PC-9 (cell line): ENCODE data around the gene FOXN1. TPM values are rescaled to one million over a fixed set of nuclear protein-coding genes. Genes with fewer than 3 reads are reported as not detected.

ENCODE experiments used
- BruUV-seq: library from RNA; stranded (reverse); fragments of 400-500 nt; replicated peaks from 2 replicates; lab custom pipeline; 2021; lab: Mats Ljungman, UMichigan
- CTCF ChIA-PET: fragments of 300-600 bp; sonication (Branson Sonifier 250); formaldehyde crosslinking; loops from one replicate; lab custom pipeline; 2022; ENCODE audit warnings: antibody characterized with exemption; lab: Charles Lee
- POLR2A ChIA-PET: fragments of 300-600 bp; sonication (Branson Sonifier 250); formaldehyde crosslinking; loops from one replicate; lab custom pipeline; 2022; ENCODE audit warnings: antibody characterized with exemption; ENCODE audit not compliant: unreplicated experiment; lab: Charles Lee
- DNase-seq, 2 experiments: peaks; one replicate each; pipeline versions ENCODE4 v3.0.0 to v3.0.0-alpha.2; 2015 to 2022; ENCODE audit warnings: mixed read lengths in 1 of 2
- H2AFZ ChIP-seq: fragments of 200-600 bp; sonication (generic); 2 replicates; pipeline ENCODE4 v1.8.1; 2017; ENCODE audit warnings: antibody characterized with exemption
- H3F3A ChIP-seq: fragments of 200-600 bp; sonication (generic); 2 replicates; pipeline ENCODE4 v1.8.1; 2017; ENCODE audit warnings: antibody characterized with exemption, mild to moderate bottlenecking, low read depth; ENCODE audit not compliant: insufficient read depth
- H3K27ac ChIP-seq: fragments of 200-600 bp; sonication (generic); 2 replicates; pipeline ENCODE4 v1.6.1; 2016; ENCODE audit warnings: mixed run types
- H3K27me3 ChIP-seq: fragments of 200-600 bp; sonication (generic); 2 replicates; pipeline ENCODE4 v1.6.1; 2016; ENCODE audit warnings: low read depth, mixed run types; ENCODE audit not compliant: insufficient read depth
- H3K36me3 ChIP-seq: fragments of 200-600 bp; sonication (generic); 2 replicates; pipeline ENCODE4 v1.6.1; 2016; ENCODE audit warnings: low read depth, mixed run types
- H3K4me1 ChIP-seq: fragments of 200-600 bp; sonication (generic); replicated peaks from 2 replicates; pipeline ENCODE4 v1.6.1; 2016; ENCODE audit warnings: mixed run types; ENCODE audit not compliant: insufficient read depth
- H3K4me2 ChIP-seq: fragments of 200-600 bp; sonication (generic); 2 replicates; pipeline ENCODE4 v1.6.1; 2017; ENCODE audit warnings: mixed run types
- H3K4me3 ChIP-seq: fragments of 200-600 bp; sonication (generic); 2 replicates; pipeline ENCODE4 v1.6.1; 2016; ENCODE audit warnings: mixed run types
- H3K79me2 ChIP-seq: fragments of 200-600 bp; sonication (generic); 2 replicates; pipeline ENCODE4 v1.6.1; 2017; ENCODE audit warnings: low read depth, mixed run types
- H3K9me2 ChIP-seq: fragments of 200-600 bp; sonication (generic); 2 replicates; pipeline ENCODE4 v1.8.1; 2017; ENCODE audit warnings: mild to moderate bottlenecking; ENCODE audit not compliant: insufficient read depth
- H3K9me3 ChIP-seq: fragments of 200-600 bp; sonication (generic); 2 replicates; pipeline ENCODE4 v1.8.1; 2016; ENCODE audit warnings: low read depth; ENCODE audit not compliant: insufficient read depth
- H4K20me1 ChIP-seq: fragments of 200-600 bp; sonication (generic); 2 replicates; pipeline ENCODE4 v1.8.1; 2017; ENCODE audit not compliant: insufficient read depth
- CTCF ChIP-seq: fragments of 200-600 bp; sonication (generic); conservative IDR thresholded peaks from 2 replicates; pipeline ENCODE4 v1.6.1; 2017; ENCODE audit warnings: mixed run types, antibody characterized with exemption, mild to moderate bottlenecking, moderate library complexity
- EZH2 ChIP-seq: fragments of 200-600 bp; sonication (generic); IDR thresholded peaks from 2 replicates; pipeline ENCODE4 v1.8.0; 2017; ENCODE audit warnings: antibody characterized with exemption, low read depth
- intact Hi-C: fragments of 100-400 bp; cut with micrococcal nuclease; formaldehyde crosslinking; loops from one replicate; pipeline ENCODE4 v1.10.0; 2022; ENCODE audit not compliant: unreplicated experiment
- total RNA-seq: library from RNA; stranded (reverse); gene quantifications from 2 replicates; pipeline ENCODE4 v1.2.3, GENCODE V29; 2021

Gene FOXN1
- total RNA-seq, 1 experiment from 2014 or later: not detected

- TF ChIP-seq EZH2: no peak
- TF ChIP-seq CTCF: no peak
- intact Hi-C loops: no loop called here
- CTCF ChIA-PET: interaction anchor here (0.5 to 0.6 kb wide), 2 partner anchors 14 to 92 kb away, joined by 3 to 4 read pairs; partner anchors contain the start of gene BLTP2
- H3K27me3 ChIP-seq: no peaks in the 10 kb centered on the region
- POLR2A ChIA-PET: interaction anchor here (0.5 to 0.6 kb wide), 3 partner anchors 24 to 566 kb away, joined by 4 to 12 read pairs (median 4); partner anchors contain the start of gene ALDOC
- H3K9me2 ChIP-seq: no peaks in the 10 kb centered on the region
- peaks cover 7% of the 10 kb centered on the region; the same call in 1 of the 2 replicates for H3K4me1 ChIP-seq
- no TSS peak for BruUV-seq
- no peak within 1 kb of the TSS for H3K27ac ChIP-seq
- H2AFZ ChIP-seq: peak within 1 kb of the TSS; percentile 87
- H3K4me3 ChIP-seq: peak within 1 kb of the TSS; percentile 74
- no peaks in the 10 kb centered on the region for H3K9me3 ChIP-seq
- peaks cover 7% of the 10 kb centered on the region; the same call in 1 of the 2 replicates for H3F3A ChIP-seq
- DNase-seq: peak in 1 of 2 experiments; percentile 78
- H3K79me2 ChIP-seq: peaks cover 5% of the 10 kb centered on the region; the same call in 1 of the 2 replicates
- H3K36me3 ChIP-seq: no peaks in the 10 kb centered on the region
- peaks cover 8% of the 10 kb centered on the region for H4K20me1 ChIP-seq
- peak within 1 kb of the TSS; percentile 94 for H3K4me2 ChIP-seq
Measured at GRCh38 chr17:28552176-28552999, 46.2 kb downstream of the FOXN1 start, which contains the start of gene UNC119. Gene UNC119, minus strand, starts transcription at chr17:28552624. Its CDS starts 67 bp downstream, at chr17:28552557.

GRCh38 chr17:28553000-28553505 lies 46.9 kb downstream of the FOXN1 start:
- peak overlapping the region; percentile 74; the same call in 1 of the 2 replicates for H3K4me3 ChIP-seq
- intact Hi-C loops: no loop called here
- no peak overlapping the region for H3K27ac ChIP-seq
- H3K4me1 ChIP-seq: peaks cover 7% of the 10 kb centered on the region; the same call in 1 of the 2 replicates
- H3K36me3 ChIP-seq: no peaks in the 10 kb centered on the region
- H3K4me2 ChIP-seq: peak overlapping the region; percentile 94
- H4K20me1 ChIP-seq: peaks cover 8% of the 10 kb centered on the region
- no peaks in the 10 kb centered on the region for H3K27me3 ChIP-seq
- BruUV-seq: no TSS peak
- H3F3A ChIP-seq: peaks cover 7% of the 10 kb centered on the region; the same call in 1 of the 2 replicates
- no peak overlapping the region for H2AFZ ChIP-seq
- H3K9me2 ChIP-seq: no peaks in the 10 kb centered on the region
- H3K79me2 ChIP-seq: peaks cover 5% of the 10 kb centered on the region; the same call in 1 of the 2 replicates
- TF ChIP-seq CTCF (no peak), EZH2 (no peak)
- CTCF ChIA-PET: interaction anchor here (0.6 kb wide), 2 partner anchors 60 to 92 kb away, joined by 3 to 11 read pairs; partner anchors contain the start of gene BLTP2
- H3K9me3 ChIP-seq: no peaks in the 10 kb centered on the region
- DNase-seq: no peak
- POLR2A ChIA-PET: interaction anchor here (0.6 kb wide), 2 partner anchors 36 to 565 kb away, joined by 4 to 12 read pairs; no protein-coding TSS in a partner anchor

- Histone ChIP-seq H3K79me2 (peaks cover 5% of the 10 kb centered on the region; the same call in 1 of the 2 replicates), H3F3A (peaks cover 7% of the 10 kb centered on the region; the same call in 1 of the 2 replicates), H3K27me3 (no peaks in the 10 kb centered on the region), H3K4me3 (no peak overlapping the region), H3K4me2 (no peak overlapping the region), H3K9me3 (no peaks in the 10 kb centered on the region), H2AFZ (no peak overlapping the region), H3K36me3 (peaks cover 4% of the 10 kb centered on the region; the same call in 1 of the 2 replicates), H4K20me1 (peaks cover 8% of the 10 kb centered on the region), H3K9me2 (no peaks in the 10 kb centered on the region), H3K4me1 (peaks cover 7% of the 10 kb centered on the region; the same call in 1 of the 2 replicates), H3K27ac (no peak overlapping the region)
- intact Hi-C loops: no loop called here
- CTCF ChIA-PET: no interaction called here
- BruUV-seq: no TSS peak
- POLR2A ChIA-PET: no interaction called here
- no peak for DNase-seq
- no peak for TF ChIP-seq EZH2
- no peak for TF ChIP-seq CTCF
Measured at GRCh38 chr17:28554565-28554964, 48.4 kb downstream of the FOXN1 start.
